NCI-H1694 treated with DMSO at 0.1 percent for 48 hours (cell line): Measurements from ENCODE around the gene CCT8L2.
"Not testable (repeated sequence)": the region's sequence is repeated elsewhere in the genome, so short reads cannot be mapped to it uniquely, and the experiment has no call there.

ENCODE experiments used
- DNase-seq: peaks from one replicate; lab custom pipeline; 2025; lab: John Stamatoyannopoulos, UW

The CCT8L2 gene

GRCh38 chr22:16592710-16593109, at the start of gene CCT8L2:
CCT8L2 (minus strand) TSS chr22:16592810; CDS start chr22:16592550, 260 bp downstream.
- not testable (repeated sequence) for DNase-seq

GRCh38 chr22:16635442-16635841, 42.8 kb upstream of the CCT8L2 start:
- DNase-seq, result not testable (repeated sequence)

DNA sequence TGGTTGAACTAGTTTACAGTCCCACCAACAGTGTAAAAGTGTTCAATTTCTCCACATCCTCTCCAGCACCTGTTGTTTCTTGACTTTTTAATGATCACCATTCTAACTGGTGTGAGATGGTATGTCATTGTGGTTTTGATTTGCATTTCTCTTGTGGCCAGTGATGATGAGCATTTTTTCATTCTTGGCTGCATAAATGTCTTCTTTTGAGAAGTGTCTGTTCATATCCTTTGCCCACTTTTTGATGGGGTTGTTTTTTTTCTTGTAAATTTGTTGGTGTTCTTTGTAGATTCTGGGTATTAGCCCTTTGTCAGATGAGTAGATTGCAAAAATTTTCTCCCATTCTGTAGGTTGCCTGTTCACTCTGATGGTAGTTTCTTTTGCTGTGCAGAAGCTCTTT, 41.5 kb upstream of the CCT8L2 start:
- DNase-seq, result not testable (repeated sequence)

DNA sequence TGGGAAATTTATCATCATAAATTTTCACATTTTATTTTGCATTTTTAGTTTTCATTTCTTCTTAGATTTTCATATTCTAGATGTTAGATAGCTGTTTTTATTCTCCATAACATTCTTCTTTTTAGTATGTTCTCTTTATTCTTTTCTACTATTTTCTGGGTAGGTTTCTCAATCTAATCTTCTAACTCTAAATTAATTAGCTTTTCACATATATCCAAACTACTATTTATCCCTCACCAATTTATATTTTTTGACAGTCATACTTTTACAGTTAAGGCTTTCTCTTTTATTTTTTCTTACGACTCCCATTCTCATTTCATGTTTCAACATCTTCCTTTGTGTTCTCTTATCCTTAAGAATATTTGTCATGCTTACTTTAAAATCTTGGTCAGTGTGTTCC, 35.9 kb upstream of the CCT8L2 start:
- not testable (repeated sequence) for DNase-seq

DNA sequence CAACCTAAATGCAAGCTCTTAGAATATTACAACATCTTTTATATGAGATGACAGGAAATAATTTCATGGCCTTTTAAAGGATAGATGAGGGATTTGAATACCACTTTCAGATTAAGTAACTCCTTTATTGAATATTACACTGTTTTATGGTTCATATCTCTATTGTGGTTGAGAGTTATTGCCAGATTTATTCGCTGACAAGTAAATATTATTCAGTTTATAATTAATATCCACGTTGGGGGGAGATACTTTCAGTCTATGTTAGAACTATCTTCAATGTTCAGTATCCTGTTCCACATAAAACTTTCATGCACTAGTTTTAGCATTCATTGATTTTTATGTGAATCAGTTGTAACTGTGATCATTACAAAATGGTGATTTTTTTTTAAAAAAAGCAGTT, 32.4 kb upstream of the CCT8L2 start:
- not testable (repeated sequence) for DNase-seq

- not testable (repeated sequence) for DNase-seq
Measured at GRCh38 chr22:16623595-16623994, 31.0 kb upstream of the CCT8L2 start.

- not testable (repeated sequence) for DNase-seq
Measured at GRCh38 chr22:16617516-16617915, 24.9 kb upstream of the CCT8L2 start.

GRCh38 chr22:16616390-16616938, 23.9 kb upstream of the CCT8L2 start:
- not testable (repeated sequence) for DNase-seq

- DNase-seq, result not testable (repeated sequence)
Measured at GRCh38 chr22:16615606-16616245, 23.1 kb upstream of the CCT8L2 start.

DNA sequence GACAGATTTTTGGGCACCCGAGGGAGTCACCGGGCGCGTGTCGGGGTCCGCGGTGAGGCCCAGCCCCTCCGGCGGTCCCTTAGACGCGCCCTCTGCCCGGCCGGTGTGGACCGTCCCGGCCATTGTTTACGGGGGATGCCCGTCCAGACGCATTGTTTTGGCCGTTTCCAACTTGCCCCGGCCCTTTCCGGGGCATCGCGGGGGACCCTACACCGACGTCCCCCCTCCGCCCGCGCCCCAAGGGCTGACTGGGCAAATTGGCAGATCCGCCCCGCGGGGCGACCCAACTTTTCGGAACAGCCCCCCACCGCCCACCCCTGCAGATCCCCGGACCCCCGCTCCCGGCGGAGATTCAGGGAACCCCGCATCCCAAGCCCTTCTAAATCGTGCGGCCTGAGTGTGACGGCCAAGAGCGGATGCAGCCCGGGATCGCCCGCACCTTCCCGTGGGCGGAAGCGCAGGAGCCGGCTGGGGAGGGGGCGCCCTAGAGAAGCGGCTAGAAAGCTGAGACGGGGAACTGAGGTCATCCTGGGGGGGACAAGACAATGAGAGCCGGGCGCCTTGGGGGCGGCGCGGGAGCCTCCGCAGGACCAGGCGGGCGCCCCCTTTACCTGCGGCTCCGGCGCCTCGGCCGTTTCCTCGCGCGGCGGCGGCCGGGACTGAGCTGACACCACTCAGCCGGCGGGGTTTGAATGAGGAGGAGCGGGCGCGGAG, 17.1 kb upstream of the CCT8L2 start:
- DNase-seq, result no peak

- no peak for DNase-seq
Measured at GRCh38 chr22:16608931-16609330, 16.3 kb upstream of the CCT8L2 start.

GRCh38 chr22:16604257-16604998, 11.8 kb upstream of the CCT8L2 start:
- not testable (repeated sequence) for DNase-seq

DNA sequence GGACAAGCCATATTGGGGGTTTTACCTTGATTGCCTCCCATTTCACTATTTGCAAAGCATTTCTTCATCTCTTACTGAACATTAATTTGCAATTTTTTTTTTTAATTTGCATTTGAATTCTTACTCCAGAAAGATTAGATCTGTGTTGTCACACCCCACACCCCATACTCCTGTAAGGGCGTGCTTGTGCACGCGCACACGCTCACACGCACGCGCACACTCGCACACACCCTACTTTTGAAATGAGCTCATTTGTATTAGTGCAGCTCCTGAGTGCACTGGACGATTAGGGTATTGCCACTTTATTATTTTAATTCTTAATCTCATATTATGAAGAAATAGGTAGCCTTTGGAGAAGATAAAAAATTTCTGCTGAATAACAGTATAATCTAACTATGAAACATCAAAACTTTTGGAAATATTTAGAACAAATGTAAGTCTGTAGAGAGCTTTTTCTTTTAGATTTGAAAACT, 11.2 kb upstream of the CCT8L2 start:
- DNase-seq, result not testable (repeated sequence)

DNA sequence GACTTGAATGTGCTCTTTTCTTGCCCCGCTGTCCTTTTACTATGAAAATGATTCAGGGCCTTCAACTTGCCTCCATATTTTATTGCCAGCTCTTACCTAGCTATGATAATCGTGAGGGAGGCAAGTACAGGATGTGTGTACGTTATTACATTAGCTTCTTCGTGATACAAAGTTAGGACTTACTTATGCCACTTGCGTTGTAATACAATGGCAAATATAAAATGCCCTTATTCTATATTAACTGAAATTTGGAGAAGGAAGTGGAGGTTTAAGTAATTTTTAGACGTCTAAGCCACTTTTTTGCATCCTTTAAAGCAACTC, 10.8 kb upstream of the CCT8L2 start:
- DNase-seq, result no peak

DNA sequence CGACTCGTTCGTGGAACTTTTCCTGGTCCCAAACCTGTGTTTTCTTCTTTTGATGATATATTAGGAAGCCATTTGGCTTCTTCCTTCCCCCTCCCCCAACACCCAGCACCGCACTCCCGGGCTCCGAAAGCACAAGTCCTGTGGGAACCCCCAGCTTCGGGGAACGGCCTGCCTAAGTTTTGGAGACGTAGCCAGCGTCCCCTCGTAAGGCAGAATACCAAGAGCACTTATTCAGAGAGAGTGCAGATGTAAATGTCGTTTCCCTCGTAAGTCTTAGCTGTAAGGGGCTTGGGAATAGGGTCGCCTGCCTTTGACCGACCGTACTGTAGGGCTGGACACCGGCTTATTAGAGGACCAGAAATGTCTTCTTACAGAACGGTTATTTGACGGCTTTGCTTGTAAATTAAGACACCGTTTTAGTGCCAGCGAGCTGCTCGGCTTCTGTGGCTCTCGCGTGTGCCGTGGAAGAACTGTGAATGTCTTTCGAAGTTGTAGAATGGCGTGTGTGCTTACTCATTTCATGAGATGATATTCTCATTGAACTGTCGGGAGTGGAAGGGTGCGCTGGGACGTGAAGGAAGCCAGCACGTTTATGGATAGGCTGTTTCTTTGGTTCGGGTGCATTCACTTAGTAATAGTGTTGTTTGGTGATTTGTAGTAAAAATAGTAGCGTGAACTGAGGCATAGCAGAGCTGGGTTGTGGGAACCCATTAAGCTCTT, 10.3 kb upstream of the CCT8L2 start:
- DNase-seq, result not testable (repeated sequence)

DNA sequence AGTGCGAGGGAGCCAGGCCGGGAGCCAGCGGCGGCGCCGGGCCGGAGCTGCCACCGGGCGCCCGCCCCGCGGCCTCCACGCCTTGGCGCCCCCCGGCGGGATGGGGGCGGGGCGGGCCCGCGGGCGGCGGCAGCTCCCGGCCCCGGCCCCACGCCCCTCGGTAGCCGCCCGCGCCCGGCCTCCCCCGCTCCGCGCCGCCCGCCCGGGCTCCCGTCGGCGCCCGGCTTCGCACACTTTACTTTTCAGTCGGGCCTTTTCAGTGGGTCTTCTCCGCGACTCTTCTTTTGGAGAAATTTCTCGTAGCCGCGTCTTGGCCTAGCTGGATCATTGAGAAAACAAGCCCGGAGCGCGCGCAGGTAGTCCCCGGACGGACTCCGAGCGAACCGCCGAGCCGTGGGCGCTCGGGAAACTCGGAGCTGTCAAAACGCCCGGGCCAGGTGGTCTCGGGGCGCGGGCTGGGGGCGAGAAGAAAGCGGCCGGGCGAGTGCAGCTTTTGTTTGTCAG, 9.7 kb upstream of the CCT8L2 start:
- not testable (repeated sequence) for DNase-seq

- DNase-seq, result no peak
Measured at GRCh38 chr22:16601437-16602223, 9.0 kb upstream of the CCT8L2 start.

DNA sequence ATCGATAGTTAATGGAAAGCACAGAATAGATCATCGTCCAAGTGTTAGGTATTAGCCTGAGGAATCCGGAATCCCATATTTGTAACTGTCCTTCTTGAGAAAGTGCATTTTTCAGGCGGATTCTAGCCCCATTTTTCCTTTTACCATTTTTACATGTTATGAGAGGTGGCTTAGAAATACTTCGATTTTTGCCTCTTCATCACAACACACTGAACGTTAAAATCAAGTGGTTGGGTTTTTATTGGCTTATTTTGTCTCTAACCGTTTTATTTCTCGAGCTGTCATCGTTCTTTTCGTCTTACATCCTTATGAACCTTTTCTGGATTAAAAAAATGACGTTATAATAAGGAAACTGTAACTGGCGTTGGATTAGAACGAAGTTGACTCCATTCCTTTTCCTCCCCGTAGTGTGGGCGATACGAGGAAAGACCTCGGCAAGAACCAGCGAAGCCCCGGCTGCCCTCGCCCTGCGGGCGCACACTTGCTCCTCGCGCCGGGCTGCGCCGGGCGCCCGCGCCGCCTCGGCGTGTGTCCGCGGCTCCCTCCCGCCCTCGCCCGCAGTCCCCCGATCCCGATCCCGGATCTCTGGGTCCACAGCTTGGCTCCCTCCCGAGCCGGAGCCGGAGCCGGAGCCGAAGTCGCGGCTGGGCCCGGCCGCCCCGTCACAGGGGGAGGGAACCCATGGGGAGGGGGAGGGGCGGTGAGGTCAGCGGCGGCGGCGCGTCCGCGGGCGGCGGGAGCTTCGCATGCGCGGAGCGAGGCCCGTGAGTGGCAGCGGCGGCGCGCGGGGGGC, 8.2 kb upstream of the CCT8L2 start:
- DNase-seq, result not testable (repeated sequence)

- DNase-seq, result not testable (repeated sequence)
Measured at GRCh38 chr22:16599648-16600047, 7.0 kb upstream of the CCT8L2 start.

DNA sequence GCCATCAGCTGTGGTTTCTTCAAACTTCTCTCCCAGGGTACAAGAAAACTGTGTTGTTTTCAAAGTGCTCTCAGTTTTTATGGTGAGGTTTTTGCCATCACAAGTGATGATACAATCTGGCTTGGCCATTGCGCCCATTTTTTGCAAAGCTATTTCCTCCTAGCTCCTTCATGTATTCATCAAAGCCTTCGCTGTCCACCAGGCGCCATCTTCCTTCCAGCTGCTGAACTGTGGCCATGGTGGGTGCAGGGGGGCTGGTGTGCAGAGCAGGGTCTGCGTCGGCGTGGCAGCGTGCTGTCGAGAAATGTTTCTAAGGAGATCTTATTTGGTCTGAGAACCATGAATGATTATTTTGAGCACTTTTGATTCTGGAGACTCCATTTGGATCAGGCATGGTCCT, 2.6 kb upstream of the CCT8L2 start:
- not testable (repeated sequence) for DNase-seq
